Amniotic epithelial cell (primary cell): ENCODE measurements around the gene SLC26A1.

ENCODE experiments used
- DNase-seq: peaks from one replicate; pipeline ENCODE4 v3.0.0-alpha.2; 2010; ENCODE audit warnings: low read depth

Gene SLC26A1

DNA sequence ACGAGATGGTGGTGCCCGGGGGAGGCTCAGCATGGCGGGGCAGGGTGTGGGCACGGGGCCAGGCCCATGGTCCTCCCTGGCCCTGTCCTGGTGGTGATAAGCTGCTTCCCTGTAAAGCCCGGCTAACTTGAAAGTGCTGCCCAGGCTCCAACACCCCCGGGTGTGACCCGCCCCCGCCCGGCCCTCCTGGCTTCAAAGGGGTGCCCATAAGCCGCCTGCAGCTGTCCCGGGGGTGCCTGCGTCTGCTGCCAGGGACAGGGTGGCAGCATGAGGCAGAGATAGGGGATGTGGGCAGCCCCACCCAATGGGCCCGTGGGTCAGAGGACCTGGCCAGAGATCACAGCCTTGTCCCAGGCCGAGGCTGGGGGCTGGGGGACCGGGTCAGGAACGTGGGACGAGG lies 36.3 kb upstream of the SLC26A1 start:
- no peak for DNase-seq

GRCh38 chr4:1028574-1029220 lies 35.5 kb upstream of the SLC26A1 start:
- DNase-seq = no peak

DNA sequence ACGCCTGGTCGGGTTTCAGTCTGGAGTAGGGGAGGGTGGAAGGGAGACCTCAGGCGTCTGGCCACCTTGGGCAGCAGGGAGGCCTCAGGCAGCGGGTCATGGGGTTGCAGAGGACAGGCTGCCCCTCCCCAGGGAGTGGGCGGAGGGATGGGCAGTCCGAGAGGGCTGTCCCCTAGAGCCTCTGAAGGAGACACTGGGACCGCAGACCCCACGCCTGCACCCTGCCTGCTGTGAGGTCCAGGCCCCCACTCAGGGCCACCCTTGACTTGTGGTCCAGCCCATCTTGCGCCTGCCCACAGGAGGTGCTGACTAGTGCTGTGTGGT lies 34.7 kb upstream of the SLC26A1 start:
- no peak for DNase-seq

DNA sequence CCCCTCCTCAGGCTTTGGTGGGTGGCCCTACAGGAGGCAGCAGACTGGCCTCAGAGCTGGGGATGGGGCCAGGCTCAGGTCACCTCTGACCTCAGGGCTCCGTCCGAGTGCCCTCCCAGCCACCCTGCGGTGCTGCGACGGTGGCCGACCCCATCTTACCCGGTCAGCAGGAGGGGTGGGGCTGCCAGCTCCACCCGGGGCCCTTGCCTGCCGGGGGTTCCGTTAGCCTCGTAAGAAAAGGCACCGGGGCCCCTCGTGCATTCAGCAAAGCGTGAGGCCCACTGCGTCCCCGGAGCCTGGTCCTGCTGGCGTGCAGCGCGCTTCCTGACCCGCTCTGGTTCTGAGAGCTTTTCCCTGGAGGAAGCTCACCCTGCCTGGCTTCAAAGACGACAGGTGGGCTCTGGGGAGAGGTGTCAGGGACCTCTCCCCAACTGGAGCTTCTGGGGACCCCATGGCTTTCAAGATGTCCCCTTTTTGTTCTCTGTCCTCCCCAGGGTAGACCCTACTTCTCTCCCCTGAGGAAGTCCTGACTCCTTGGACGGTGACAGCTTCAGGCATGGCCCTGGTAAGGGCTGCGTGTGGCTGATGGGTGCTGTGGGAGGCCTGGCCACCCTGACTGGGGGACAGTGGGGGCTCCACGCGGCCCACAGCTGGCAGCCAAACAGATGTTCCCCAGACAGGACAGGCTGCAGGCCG lies 34.2 kb upstream of the SLC26A1 start:
- DNase-seq = no peak

DNA sequence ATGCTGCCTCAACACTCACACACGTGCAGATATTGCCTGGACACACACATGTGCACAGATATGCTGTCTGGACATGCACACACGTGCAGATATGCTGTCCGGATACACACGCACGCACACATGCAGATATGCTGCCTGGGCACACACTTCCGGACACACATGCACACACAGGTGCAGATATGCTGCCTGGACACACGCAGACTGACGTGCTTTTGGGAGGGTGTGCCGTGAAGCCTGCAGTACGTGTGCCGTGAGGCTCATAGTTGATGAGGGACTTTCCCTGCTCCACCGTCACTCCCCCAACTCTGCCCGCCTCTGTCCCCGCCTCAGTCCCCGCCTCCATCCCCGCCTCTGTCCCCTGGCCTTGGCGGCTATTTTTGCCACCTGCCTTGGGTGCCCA lies 32.9 kb upstream of the SLC26A1 start:
- no peak for DNase-seq

GRCh38 chr4:1024882-1025545 lies 31.8 kb upstream of the SLC26A1 start:
- no peak for DNase-seq

GRCh38 chr4:1023895-1024740 lies 30.9 kb upstream of the SLC26A1 start:
- no peak for DNase-seq

GRCh38 chr4:1023075-1023640 lies 30.0 kb upstream of the SLC26A1 start:
- DNase-seq = no peak

GRCh38 chr4:1022739-1023066 lies 29.5 kb upstream of the SLC26A1 start:
- DNase-seq = no peak

DNA sequence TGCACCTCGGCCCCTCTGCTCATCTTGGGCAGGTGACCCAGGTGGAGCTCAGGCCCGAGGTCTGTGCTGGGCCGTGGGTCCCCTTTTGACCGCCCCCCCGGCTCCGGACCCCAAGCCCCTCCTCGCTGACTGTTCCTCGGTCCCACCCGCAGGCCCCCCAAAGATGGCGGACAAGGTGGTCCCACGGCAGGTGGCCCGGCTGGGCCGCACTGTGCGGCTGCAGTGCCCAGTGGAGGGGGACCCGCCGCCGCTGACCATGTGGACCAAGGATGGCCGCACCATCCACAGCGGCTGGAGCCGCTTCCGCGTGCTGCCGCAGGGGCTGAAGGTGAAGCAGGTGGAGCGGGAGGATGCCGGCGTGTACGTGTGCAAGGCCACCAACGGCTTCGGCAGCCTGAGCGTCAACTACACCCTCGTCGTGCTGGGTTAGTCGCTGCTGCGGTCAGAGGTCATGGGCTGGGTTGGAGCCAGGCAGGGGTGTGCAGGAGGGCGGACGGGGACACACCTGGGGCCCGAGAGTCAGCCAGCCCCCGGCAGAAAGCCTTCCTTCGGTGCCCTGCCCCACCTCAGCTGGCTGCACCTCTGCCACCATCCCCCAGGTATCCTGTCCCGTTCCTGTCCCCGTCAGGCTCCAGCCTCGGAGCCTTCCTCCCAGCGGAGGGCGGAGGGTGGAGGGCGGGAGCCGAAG lies 29.0 kb upstream of the SLC26A1 start:
- DNase-seq = no peak

GRCh38 chr4:1021386-1022050 lies 28.3 kb upstream of the SLC26A1 start:
- no peak for DNase-seq

DNA sequence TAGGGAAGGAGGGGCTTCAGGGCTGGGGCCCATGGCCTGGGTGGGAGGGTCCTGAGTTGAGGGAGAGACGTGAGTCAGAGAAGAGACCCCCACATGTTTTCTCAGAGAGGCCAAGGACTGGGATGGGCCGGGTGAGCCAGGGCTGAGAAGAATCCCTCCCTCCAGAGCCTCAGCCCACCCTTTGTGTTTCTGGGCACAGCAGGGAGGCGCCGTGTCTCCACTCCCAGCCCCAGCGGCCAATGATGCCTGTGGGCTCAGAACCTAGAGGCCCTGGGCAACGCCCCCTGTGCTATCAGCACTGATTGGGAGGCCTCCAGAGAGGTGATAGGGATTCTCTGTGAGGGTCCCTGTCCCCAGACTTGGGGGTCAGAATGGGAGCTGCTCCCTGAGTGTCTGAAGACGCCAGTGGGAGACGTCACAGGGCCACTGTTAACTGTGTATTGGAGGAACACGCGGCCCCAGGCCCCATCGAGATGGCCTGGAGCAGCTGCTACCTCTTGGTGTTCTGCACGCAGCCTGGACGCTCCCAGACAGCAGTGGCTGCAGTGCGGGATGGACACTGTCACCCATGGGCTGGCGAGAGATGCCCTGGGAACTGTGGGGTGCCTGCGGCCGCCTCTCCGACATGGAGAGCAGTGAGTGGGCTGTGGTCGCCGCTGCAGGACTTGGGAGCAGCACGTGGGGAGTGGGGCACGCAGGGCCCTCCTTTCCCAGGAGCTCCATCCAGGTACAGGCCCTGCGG lies 26.7 kb upstream of the SLC26A1 start:
- no peak for DNase-seq

- DNase-seq = no peak
Observed at GRCh38 chr4:1019320-1019719, 26.1 kb upstream of the SLC26A1 start.

- no peak for DNase-seq
Observed at GRCh38 chr4:1018147-1019020, 25.2 kb upstream of the SLC26A1 start.

GRCh38 chr4:1017706-1018105 lies 24.5 kb upstream of the SLC26A1 start:
- no peak for DNase-seq

GRCh38 chr4:1017211-1017610 lies 24.0 kb upstream of the SLC26A1 start:
- no peak for DNase-seq

DNA sequence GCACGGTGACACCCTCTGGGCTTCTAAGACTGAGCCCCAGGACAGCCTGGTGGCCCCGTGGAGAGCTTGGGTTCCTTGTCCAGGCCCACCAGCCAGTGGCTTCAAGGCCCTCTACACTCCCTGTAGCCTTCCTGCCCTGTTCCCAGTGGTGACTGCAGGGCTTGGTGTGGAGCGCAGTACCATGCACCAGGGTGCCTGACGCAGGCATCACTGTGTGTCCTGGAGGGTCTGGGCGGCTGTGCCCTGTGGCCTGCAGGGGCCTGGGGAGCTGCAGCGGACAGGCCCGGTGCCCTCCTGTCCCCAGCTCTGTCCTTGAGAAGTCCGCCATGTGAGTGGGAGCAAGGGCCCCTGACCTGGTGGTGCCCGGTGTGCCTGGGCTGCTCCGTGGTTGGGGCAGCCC lies 22.5 kb upstream of the SLC26A1 start:
- no peak for DNase-seq

GRCh38 chr4:1015179-1015578 lies 22.0 kb upstream of the SLC26A1 start:
- DNase-seq = no peak

GRCh38 chr4:1014291-1015167 lies 21.3 kb upstream of the SLC26A1 start:
- DNase-seq = no peak
